Thyroid gland (tissue), 4 donors: ENCODE results near the gene CRISPLD2.

ENCODE experiments used
- POLR2A ChIP-seq, 2 donors: fragments of 450-650 bp; IDR thresholded peaks; one replicate each; pipeline ENCODE4 v1.6.1; 2017; ENCODE audit warnings: antibody characterized with exemption in 2 of 2, mild to moderate bottlenecking in 2 of 2, moderate library complexity in 1 of 2
- TF ChIP-seq, protein P1 (sequence below), 6 experiments: fragments of 200-600 bp in 3 of 6; fragments of 450-650 bp in 3 of 6; sonication (generic) in 3 of 6; IDR thresholded peaks; one replicate each; pipeline ENCODE4 v1.5.1; 2016 to 2019; ENCODE audit warnings: antibody characterized with exemption in 6 of 6, mild to moderate bottlenecking in 2 of 6, inconsistent platforms in 1 of 6, moderate library complexity in 1 of 6

- TF ChIP-seq POLR2A (IDR thresholded peaks at IDR 0.05): no peak
- TF ChIP-seq, protein P1, sequence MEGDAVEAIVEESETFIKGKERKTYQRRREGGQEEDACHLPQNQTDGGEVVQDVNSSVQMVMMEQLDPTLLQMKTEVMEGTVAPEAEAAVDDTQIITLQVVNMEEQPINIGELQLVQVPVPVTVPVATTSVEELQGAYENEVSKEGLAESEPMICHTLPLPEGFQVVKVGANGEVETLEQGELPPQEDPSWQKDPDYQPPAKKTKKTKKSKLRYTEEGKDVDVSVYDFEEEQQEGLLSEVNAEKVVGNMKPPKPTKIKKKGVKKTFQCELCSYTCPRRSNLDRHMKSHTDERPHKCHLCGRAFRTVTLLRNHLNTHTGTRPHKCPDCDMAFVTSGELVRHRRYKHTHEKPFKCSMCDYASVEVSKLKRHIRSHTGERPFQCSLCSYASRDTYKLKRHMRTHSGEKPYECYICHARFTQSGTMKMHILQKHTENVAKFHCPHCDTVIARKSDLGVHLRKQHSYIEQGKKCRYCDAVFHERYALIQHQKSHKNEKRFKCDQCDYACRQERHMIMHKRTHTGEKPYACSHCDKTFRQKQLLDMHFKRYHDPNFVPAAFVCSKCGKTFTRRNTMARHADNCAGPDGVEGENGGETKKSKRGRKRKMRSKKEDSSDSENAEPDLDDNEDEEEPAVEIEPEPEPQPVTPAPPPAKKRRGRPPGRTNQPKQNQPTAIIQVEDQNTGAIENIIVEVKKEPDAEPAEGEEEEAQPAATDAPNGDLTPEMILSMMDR (IDR thresholded peaks at IDR 0.05): no peak
Observed at GRCh38 chr16:84863481-84863814, 43.7 kb downstream of the CRISPLD2 start.
